H9 (cell line): ENCODE measurements around the gene CASK. TPM values are rescaled to one million over a fixed set of nuclear protein-coding genes. Genes with fewer than 3 reads are reported as not detected.

ENCODE experiments used
- DNase-seq: peaks from one replicate; pipeline ENCODE4 v3.0.0-alpha.2; 2017
- H2AFZ ChIP-seq: one replicate; pipeline ENCODE4 v1.6.1; 2013; ENCODE audit warnings: mild to moderate bottlenecking, low read length, control low read depth, moderate library complexity
- H2AK5ac ChIP-seq: 2 replicates; pipeline ENCODE4 v1.6.1; 2013; ENCODE audit warnings: low read length, control low read depth, mixed read lengths; ENCODE audit not compliant: insufficient read length
- H2BK120ac ChIP-seq: one replicate; pipeline ENCODE4 v1.6.1; 2013; ENCODE audit warnings: low read depth, mild to moderate bottlenecking, low read length, control low read depth, inconsistent platforms; ENCODE audit not compliant: poor library complexity, severe bottlenecking
- H2BK12ac ChIP-seq: 2 replicates; pipeline ENCODE4 v1.6.1; 2013; ENCODE audit warnings: low read length, control low read depth, mixed read lengths, low read depth; ENCODE audit not compliant: insufficient read length
- H2BK15ac ChIP-seq: 2 replicates; pipeline ENCODE4 v1.6.1; 2013; ENCODE audit warnings: low read depth, low read length, control low read depth
- H2BK20ac ChIP-seq: one replicate; pipeline ENCODE4 v1.6.1; 2013; ENCODE audit warnings: low read depth, mild to moderate bottlenecking, low read length, control low read depth, inconsistent platforms; ENCODE audit not compliant: poor library complexity, severe bottlenecking
- H2BK5ac ChIP-seq: 2 replicates; pipeline ENCODE4 v1.6.1; 2013; ENCODE audit warnings: low read length, control low read depth, mixed read lengths; ENCODE audit not compliant: insufficient read length
- H3K14ac ChIP-seq: 2 replicates; pipeline ENCODE4 v1.6.1; 2013; ENCODE audit warnings: low read length, control low read depth; ENCODE audit not compliant: insufficient read depth
- H3K18ac ChIP-seq: 2 replicates; pipeline ENCODE4 v1.6.1; 2013; ENCODE audit warnings: low read depth, mild to moderate bottlenecking, mixed read lengths, low read length, control low read depth; ENCODE audit not compliant: insufficient read length
- H3K23ac ChIP-seq: 2 replicates; pipeline ENCODE4 v1.6.1; 2013; ENCODE audit warnings: low read length, control low read depth, mixed read lengths, low read depth; ENCODE audit not compliant: insufficient read length
- H3K23me2 ChIP-seq: 2 replicates; pipeline ENCODE4 v1.6.1; 2013; ENCODE audit warnings: low read depth, mild to moderate bottlenecking, mixed read lengths, low read length, control low read depth; ENCODE audit not compliant: insufficient read length, poor library complexity, severe bottlenecking
- H3K27ac ChIP-seq: 2 replicates; pipeline ENCODE4 v1.5.1; 2013; ENCODE audit warnings: low read length, control low read depth, mixed read lengths, low read depth; ENCODE audit not compliant: insufficient read length
- H3K27me3 ChIP-seq: 2 replicates; pipeline ENCODE4 v1.6.1; 2013; ENCODE audit warnings: low read length, control low read depth, inconsistent platforms; ENCODE audit not compliant: insufficient read depth
- H3K4ac ChIP-seq: 2 replicates; pipeline ENCODE4 v1.6.1; 2013; ENCODE audit warnings: low read depth, mild to moderate bottlenecking, control low read depth, inconsistent platforms, low read length, moderate library complexity
- H3K4me1 ChIP-seq: 2 replicates; pipeline ENCODE4 v1.6.1; 2013; ENCODE audit warnings: low read length, control low read depth, inconsistent platforms; ENCODE audit not compliant: insufficient read depth
- H3K4me2 ChIP-seq: 2 replicates; pipeline ENCODE4 v1.6.1; 2013; ENCODE audit warnings: low read length, control low read depth, mixed read lengths; ENCODE audit not compliant: insufficient read length, insufficient read depth
- H3K56ac ChIP-seq: 2 replicates; pipeline ENCODE4 v1.6.1; 2013; ENCODE audit warnings: low read depth, mild to moderate bottlenecking, mixed read lengths, low read length, control low read depth; ENCODE audit not compliant: insufficient read length
- H3K79me1 ChIP-seq: 2 replicates; pipeline ENCODE4 v1.6.1; 2013; ENCODE audit warnings: low read depth, mild to moderate bottlenecking, moderate library complexity, low read length, control low read depth, inconsistent platforms; ENCODE audit not compliant: insufficient read depth, poor library complexity, severe bottlenecking
- H3K79me2 ChIP-seq: 2 replicates; pipeline ENCODE4 v1.6.1; 2013; ENCODE audit warnings: low read length, control low read depth, inconsistent platforms; ENCODE audit not compliant: insufficient read depth
- H3K9ac ChIP-seq: 2 replicates; pipeline ENCODE4 v1.6.1; 2013; ENCODE audit warnings: low read length, control low read depth, mixed read lengths; ENCODE audit not compliant: insufficient read length; ENCODE audit errors: extremely low read depth
- H3K9me3 ChIP-seq: one replicate; pipeline ENCODE4 v1.6.1; 2013; ENCODE audit warnings: low read depth, low read length, inconsistent platforms; ENCODE audit not compliant: control insufficient read depth
- H3T11ph ChIP-seq: one replicate; pipeline ENCODE4 v1.6.1; 2013; ENCODE audit warnings: mild to moderate bottlenecking, low read length, control low read depth, inconsistent platforms
- H4K20me1 ChIP-seq: one replicate; pipeline ENCODE4 v1.6.1; 2013; ENCODE audit not compliant: control insufficient read depth, insufficient read length, insufficient read depth
- H4K5ac ChIP-seq: 2 replicates; pipeline ENCODE4 v1.6.1; 2013; ENCODE audit warnings: low read depth, mild to moderate bottlenecking, mixed read lengths, low read length, control low read depth; ENCODE audit not compliant: insufficient read length
- H4K8ac ChIP-seq: replicated peaks from 2 replicates; pipeline ENCODE4 v1.6.1; 2013; ENCODE audit warnings: low read length, control low read depth, mixed read lengths, low read depth; ENCODE audit not compliant: insufficient read length
- H4K91ac ChIP-seq: 2 replicates; pipeline ENCODE4 v1.6.1; 2013; ENCODE audit warnings: low read depth, mild to moderate bottlenecking, moderate library complexity, mixed read lengths, low read length, control low read depth; ENCODE audit not compliant: insufficient read length
- H3K27ac Mint-ChIP-seq, 3 experiments: 2 replicates in 2 of 3; 3 replicates in 1 of 3; pipeline ENCODE4 v1.8.0; 2020 to 2021; ENCODE audit warnings: mixed read lengths in 3 of 3, mild to moderate bottlenecking in 1 of 3, moderate library complexity in 1 of 3
- H3K27me3 Mint-ChIP-seq: 2 replicates; pipeline ENCODE4 v1.8.0; 2021; ENCODE audit warnings: low read depth, mild to moderate bottlenecking, moderate library complexity, mixed read lengths
- H3K36me3 Mint-ChIP-seq, 3 experiments: 2 replicates in 2 of 3; 3 replicates in 1 of 3; pipeline ENCODE4 v1.8.0; 2020 to 2021; ENCODE audit warnings: low read depth in 3 of 3, mixed read lengths in 3 of 3; ENCODE audit not compliant: insufficient read depth in 1 of 3
- H3K4me1 Mint-ChIP-seq, 2 experiments: 2 replicates each; pipeline ENCODE4 v1.8.0; 2020; ENCODE audit warnings: mixed read lengths in 2 of 2
- H3K4me3 Mint-ChIP-seq, 2 experiments: 2 replicates in 1 of 2; 3 replicates in 1 of 2; pipeline ENCODE4 v1.8.0; 2020 to 2021; ENCODE audit warnings: mild to moderate bottlenecking in 2 of 2, mixed read lengths in 2 of 2, moderate library complexity in 1 of 2
- H3K9me3 Mint-ChIP-seq, 2 experiments: 2 replicates in 1 of 2; 3 replicates in 1 of 2; pipeline ENCODE4 v1.8.0; 2020; ENCODE audit warnings: mild to moderate bottlenecking in 2 of 2, mixed read lengths in 2 of 2, moderate library complexity in 1 of 2
- CTCF ChIP-seq: fragments of 200-600 bp; sonication (generic); conservative IDR thresholded peaks from 3 replicates; pipeline ENCODE4 v1.8.0; 2021; ENCODE audit warnings: antibody characterized with exemption, mild to moderate bottlenecking
- WGBS: extraction: QIAGEN DNeasy Blood & Tissue Kit; methylation state at CpG from one replicate; pipeline ENCODE4 v1.1.7; 2013; ENCODE audit warnings: missing lambda C conversion rate, low lambda C conversion rate, mixed read lengths; ENCODE audit not compliant: insufficient read length; ENCODE audit errors: extremely low coverage; 5-methylcytosine and 5-hydroxymethylcytosine counted together
- total RNA-seq: library from RNA; stranded (reverse); gene quantifications from 2 replicates; pipeline ENCODE4 v1.2.1, GENCODE V29; 2021

Gene CASK
- total RNA-seq, 1 experiment from 2014 or later = 44.1 TPM

GRCh38 chrX:41542135-41542534 is 381.2 kb downstream of the CASK start:
- Histone ChIP-seq H3K14ac (no peak overlapping the region), H2BK5ac (no peak overlapping the region), H3K9me3 (no peaks in the 10 kb centered on the region), H2BK20ac (no peak overlapping the region), H3K23me2 (no peaks in the 10 kb centered on the region), H3K18ac (no peak overlapping the region), H4K8ac (no peak overlapping the region), H4K5ac (no peak overlapping the region), H2BK12ac (no peak overlapping the region), H2BK120ac (no peak overlapping the region), H3K9ac (no peak overlapping the region), H3K4me2 (no peak overlapping the region), H3K23ac (no peak overlapping the region), H4K20me1 (no peaks in the 10 kb centered on the region), H3K56ac (no peak overlapping the region), H4K91ac (no peak overlapping the region), H2BK15ac (no peak overlapping the region), H3K79me1 (no peaks in the 10 kb centered on the region), H3K27me3 (no peaks in the 10 kb centered on the region), H3K4me1 (no peaks in the 10 kb centered on the region), H3K27ac (no peak overlapping the region), H3K4ac (no peak overlapping the region), H3T11ph (no peak overlapping the region), H2AFZ (no peak overlapping the region), H2AK5ac (no peak overlapping the region), H3K79me2 (no peaks in the 10 kb centered on the region)
- no CpG with 5 or more reads among the region's 4 CpGs for WGBS
- Mint-ChIP-seq H3K4me1 (no peaks in the 10 kb centered on the region), H3K4me3 (no peak overlapping the region), H3K27me3 (no peaks in the 10 kb centered on the region), H3K9me3 (peaks cover 33 to 39% of the 10 kb centered on the region in 2 experiments), H3K27ac (no peak overlapping the region), H3K36me3 (peaks cover 1 to 14% (median 2%) of the 10 kb centered on the region in 3 experiments; a peak in 6 of 7 replicates)
- TF ChIP-seq CTCF = no peak
- no peak for DNase-seq
